Measurements from ENCODE around the gene RAP2A.

- TF ChIP-seq CTCF (IDR thresholded peaks at IDR 0.05): no peak
- TF ChIP-seq EP300 (IDR thresholded peaks at IDR 0.05): no peak
These were observed 36.7 kb upstream of the RAP2A start for GRCh38 chr13:97397267-97397666.

Measured in suprapubic skin (tissue), 3 donors.